Pancreas (tissue), 10 donors: ENCODE data around the gene TLL2. TPM values are rescaled to one million over a fixed set of nuclear protein-coding genes. Genes with fewer than 3 reads are reported as not detected.

ENCODE experiments used
- ATAC-seq, 4 donors: fragments of 200-7000 bp; cut with Tn5 transposase; one replicate each; pipeline versions ENCODE4 v1.8.0 to v1.9.1; 2020; ENCODE audit warnings: mild to moderate bottlenecking in 4 of 4, moderate library complexity in 4 of 4
- DNase-seq, 6 donors: peaks; one replicate each; pipeline ENCODE4 v3.0.0-alpha.2; 2020
- FAIRE-seq: peaks from 2 replicates; lab custom pipeline; 2012; peaks lifted over from hg19 to GRCh38; lab: Jason Lieb, UNC
- H3K27ac ChIP-seq, 4 donors: fragments of 200-600 bp; sonication (generic); 1 replicate in 3 of 4; 2 replicates in 1 of 4; pipeline versions ENCODE4 v1.5.0 to v1.8.0; 2020
- H3K27me3 ChIP-seq, 4 donors: fragments of 200-600 bp; one replicate each; pipeline ENCODE4 v1.8.0; 2021
- H3K36me3 ChIP-seq, 3 donors: fragments of 200-600 bp; sonication (generic) in 1 of 3; one replicate each; pipeline versions ENCODE4 v1.5.0 to v1.8.0; 2020 to 2021
- H3K4me1 ChIP-seq, 3 donors: fragments of 200-600 bp; one replicate each; pipeline ENCODE4 v1.8.0; 2021
- H3K4me3 ChIP-seq, 4 donors: fragments of 200-600 bp; sonication (generic) in 2 of 4; one replicate each; pipeline versions ENCODE4 v1.5.0 to v1.8.0; 2020 to 2021
- H3K9me3 ChIP-seq, 4 donors: fragments of 200-600 bp; one replicate each; pipeline ENCODE4 v1.8.0; 2021
- CTCF ChIP-seq, 4 donors: fragments of 200-600 bp; sonication (generic) in 3 of 4; IDR thresholded peaks; one replicate each; pipeline versions ENCODE4 v1.5.0 to v1.8.0; 2021; ENCODE audit warnings: antibody characterized with exemption in 4 of 4
- WGBS, 2 donors: extraction: QIAGEN DNeasy Blood & Tissue Kit; methylation state at CpG; one replicate each; pipeline ENCODE4 v1.1.7; 2013; 5-methylcytosine and 5-hydroxymethylcytosine counted together
- intact Hi-C, 3 donors: fragments of 100-400 bp; cut with DNase I; formaldehyde crosslinking; loops; one replicate each; pipeline versions ENCODE4 v1.11.1 to v1.14.2; 2022
- polyA plus RNA-seq, 2 donors: library from polyadenylated mRNA; stranded (reverse); fragments of 200-250 nt; gene quantifications; one replicate each; pipeline ENCODE4 v1.2.3, GENCODE V29; 2013
- total RNA-seq, 6 donors: library from RNA; stranded (reverse); fragmentation: NEBNext Ultra II Directional in 4 of 6; extraction: Animal tissue kit (Norgen Biotek cat#: 25700) in 4 of 6; gene quantifications; one replicate each; pipeline versions ENCODE4 v1.2.1 to v1.2.4, GENCODE V29; 2021 to 2023
- donor health status: healthy with polysubstance abuse.
- donor health status: DM: no; HTN: no; CAD: no; lungs with moderate emphysema.
- donor health status: DM: no; HTN: no; CAD: no.
- donor health status: control.
- donor health status: control.
- donor health status: Bipolar disorder and iron deficiency.
- donor health status: DM: yes; HTN: yes; CAD: no.
- donor health status: DM: no; HTN: no; CAD: no.
- donor health status: DM: no; HTN: no; CAD: no.
- donor health status: DM: yes; HTN: yes; CAD: no.

The TLL2 gene
- total and polyA plus RNA-seq, 8 donors = 0.14 to 0.97 (median 0.27) TPM

- no peaks in the 10 kb centered on the region for H3K9me3 ChIP-seq
- DNase-seq (no peak), FAIRE-seq (no peak), ATAC-seq (no peak)
- H3K36me3 ChIP-seq = no peaks in the 10 kb centered on the region
- no peaks in the 10 kb centered on the region for H3K4me1 ChIP-seq
- 64 to 79% methylated on average over 10 of the region's 10 CpGs for WGBS, 2 donors
- no peak overlapping the region for H3K27ac ChIP-seq
- intact Hi-C loops = no loop called here
- H3K27me3 ChIP-seq = no peaks in the 10 kb centered on the region
- TF ChIP-seq CTCF (IDR thresholded peaks at IDR 0.05) = no peak
- no peak overlapping the region for H3K4me3 ChIP-seq
Measured at GRCh38 chr10:96446966-96447596, 66.6 kb downstream of the TLL2 start.

- no peaks in the 10 kb centered on the region for H3K4me1 ChIP-seq
- no peaks in the 10 kb centered on the region for H3K27me3 ChIP-seq
- no peaks in the 10 kb centered on the region for H3K9me3 ChIP-seq
- no peak overlapping the region for H3K27ac ChIP-seq
- H3K36me3 ChIP-seq = no peaks in the 10 kb centered on the region
- FAIRE-seq = no peak
- no peak overlapping the region for H3K4me3 ChIP-seq
- intact Hi-C loops = no loop called here
- no peak for DNase-seq
- 63 to 68% methylated on average over 13 of the region's 13 CpGs for WGBS, 2 donors
- TF ChIP-seq CTCF (IDR thresholded peaks at IDR 0.05) = no peak
- ATAC-seq = no peak
Measured at GRCh38 chr10:96441987-96442643, 71.6 kb downstream of the TLL2 start.

DNA sequence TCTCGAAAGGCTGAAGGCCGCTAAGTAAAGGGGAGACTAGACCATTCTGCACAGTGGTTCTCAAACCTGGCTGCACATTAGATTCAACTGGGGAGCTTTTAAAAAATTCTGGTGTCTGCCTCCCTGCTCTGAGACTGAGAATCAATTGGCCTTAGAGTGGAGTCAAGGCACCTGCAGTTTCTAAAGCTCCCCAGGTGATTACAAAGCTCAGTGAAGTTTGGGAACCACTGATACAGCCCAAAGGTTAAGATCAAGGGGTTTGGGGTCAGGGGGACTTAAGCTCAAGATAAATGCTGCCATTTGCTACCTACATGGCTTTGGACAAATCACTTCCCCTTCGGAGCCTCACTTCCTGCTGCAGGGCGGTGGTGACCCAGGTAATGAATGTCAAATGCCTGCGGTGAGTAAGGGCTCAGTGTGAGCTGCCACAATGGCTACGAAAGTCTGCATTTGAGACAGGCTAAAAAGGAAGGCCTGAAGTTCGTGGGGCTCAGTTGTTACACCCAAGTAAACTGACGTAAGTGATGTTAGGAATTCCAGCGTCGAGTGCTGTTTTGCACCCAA lies 72.3 kb downstream of the TLL2 start:
- ATAC-seq (no peak), DNase-seq (no peak), FAIRE-seq (no peak)
- Histone ChIP-seq H3K27me3 (no peaks in the 10 kb centered on the region), H3K36me3 (no peaks in the 10 kb centered on the region), H3K27ac (no peak overlapping the region), H3K4me1 (no peaks in the 10 kb centered on the region), H3K4me3 (no peak overlapping the region), H3K9me3 (no peaks in the 10 kb centered on the region)
- 70 to 71% methylated on average over 10 of the region's 10 CpGs for WGBS, 2 donors
- TF ChIP-seq CTCF (IDR thresholded peaks at IDR 0.05) = no peak
- intact Hi-C loops = no loop called here

DNA sequence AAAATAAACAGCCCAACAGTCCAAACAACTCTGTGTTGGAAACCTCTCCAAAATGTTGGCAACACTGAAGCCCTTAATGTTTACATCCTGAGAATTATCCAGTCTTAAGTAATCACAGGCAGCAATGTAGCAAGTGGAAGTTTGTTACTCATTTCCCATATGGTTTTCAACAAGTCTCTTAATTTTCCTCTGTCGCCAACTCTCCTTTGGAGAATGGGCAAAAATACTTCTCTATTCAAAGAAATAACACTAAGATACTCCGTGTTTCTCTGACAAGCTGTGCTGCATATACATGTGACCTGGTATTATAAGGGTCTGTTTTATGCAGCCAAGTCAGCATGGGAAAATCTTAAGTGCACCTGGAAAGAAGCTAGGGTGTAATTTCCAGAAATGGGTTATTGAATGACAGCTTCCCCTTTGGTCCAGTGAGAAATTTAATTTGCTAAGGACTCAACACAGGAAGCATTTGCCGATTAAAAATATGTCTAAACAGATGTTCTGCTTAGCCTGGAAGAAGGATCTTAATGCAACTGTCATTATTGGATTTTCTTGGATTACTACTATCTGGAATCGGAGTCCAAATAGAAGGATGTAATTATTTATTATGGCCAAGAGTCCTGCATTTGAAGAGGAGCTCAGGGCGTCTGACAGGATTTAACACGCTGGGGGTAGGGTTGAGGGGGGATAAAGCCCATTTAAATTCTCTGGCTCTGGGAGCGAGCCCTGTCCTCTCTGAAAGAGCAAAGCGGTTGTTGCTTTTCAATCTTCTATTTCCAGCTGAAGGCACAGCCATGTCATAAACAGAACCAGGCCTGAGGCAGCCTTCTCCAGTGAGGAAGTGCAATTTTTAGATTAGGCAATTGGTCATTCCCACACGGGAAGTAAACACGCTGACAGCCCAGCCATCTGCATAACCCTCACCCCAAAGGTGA lies 73.1 kb downstream of the TLL2 start:
- intact Hi-C loops = no loop called here
- Histone ChIP-seq H3K27ac (no peak overlapping the region), H3K36me3 (no peaks in the 10 kb centered on the region), H3K4me3 (no peak overlapping the region), H3K4me1 (no peaks in the 10 kb centered on the region), H3K27me3 (no peaks in the 10 kb centered on the region), H3K9me3 (no peaks in the 10 kb centered on the region)
- TF ChIP-seq CTCF (IDR thresholded peaks at IDR 0.05) = no peak
- FAIRE-seq = no peak
- DNase-seq = no peak
- no peak for ATAC-seq
- WGBS, 2 donors = 71 to 77% methylated on average over 10 of the region's 10 CpGs
